ENCODE results near the gene ZNF343.

GRCh38 chr20:2545594-2545993, 36.9 kb upstream of the ZNF343 start:
- TF ChIP-seq NRF1 (IDR thresholded peaks at IDR 0.05; ENCODE audit: low read depth, low read length) (no peak), CTCF (IDR thresholded peaks at IDR 0.05) (no peak), ZBTB33 (IDR thresholded peaks at IDR 0.05; ENCODE audit: borderline replicate concordance, low read depth) (no peak), POLR2AphosphoS5 (IDR thresholded peaks at IDR 0.05; ENCODE audit: low read depth, low read length) (no peak), MXI1 (IDR thresholded peaks at IDR 0.05; ENCODE audit: low read depth, low read length) (no peak), EP300 (IDR thresholded peaks at IDR 0.05; ENCODE audit: borderline replicate concordance in 1 of 2, low read depth in 1 of 2, low read length in 1 of 2) (no peak), RCOR1 (IDR thresholded peaks at IDR 0.05; ENCODE audit: low read length) (no peak), MEF2A (IDR thresholded peaks at IDR 0.05; ENCODE audit: borderline replicate concordance, low read depth) (no peak), JUND (IDR thresholded peaks at IDR 0.05) (no peak), REST (IDR thresholded peaks at IDR 0.05; ENCODE audit: low read depth, low read length) (no peak)

Data from SK-N-SH (cell line).